SK-N-SH (cell line): Measurements from ENCODE around the gene NIT1. TPM values are rescaled to one million over a fixed set of nuclear protein-coding genes. Genes with fewer than 3 reads are reported as not detected.

Experiments used
- CTCF ChIA-PET: fragments of 300-600, 350-600 bp; formaldehyde crosslinking; extraction: SDS; loops from one replicate; lab custom pipeline; 2021; lab: Yijun Ruan, JAX
- POLR2A ChIA-PET: fragments of 350-600 bp; sonication (Branson Sonifier 250); formaldehyde crosslinking; extraction: SDS; loops from one replicate; lab custom pipeline; 2020; ENCODE audit warnings: antibody characterized with exemption, inconsistent platforms; lab: Yijun Ruan, JAX
- DNase-seq: peaks from one replicate; pipeline ENCODE4 v3.0.0; 2012
- H2AFZ ChIP-seq: fragments of 200-600 bp; sonication (generic); 2 replicates; pipeline ENCODE4 v1.8.1; 2016; ENCODE audit warnings: antibody characterized with exemption, mild to moderate bottlenecking, low read depth
- H3F3A ChIP-seq: fragments of 200-600 bp; sonication (generic); replicated peaks from 2 replicates; pipeline ENCODE3; 2016; ENCODE audit warnings: antibody characterized with exemption, mild to moderate bottlenecking; ENCODE audit not compliant: insufficient read depth
- H3K27ac ChIP-seq, 2 experiments: fragments of 200-500 bp in 1 of 2; fragments of 200-600 bp in 1 of 2; sonication (Bioruptor generic) in 1 of 2; sonication (generic), shearing (Covaris generic) in 1 of 2; 2 replicates each; pipeline versions ENCODE4 v1.5.1 to v1.6.1; 2014 to 2016; ENCODE audit warnings: low read depth in 2 of 2, inconsistent platforms in 1 of 2, low read length in 1 of 2, mild to moderate bottlenecking in 1 of 2, mixed read lengths in 1 of 2
- H3K27me3 ChIP-seq: fragments of 200-600 bp; sonication (generic), shearing (Covaris generic); 2 replicates; pipeline ENCODE4 v1.6.1; 2016; ENCODE audit warnings: mixed run types; ENCODE audit not compliant: insufficient read depth
- H3K36me3 ChIP-seq, 2 experiments: fragments of 200-500 bp in 1 of 2; fragments of 200-600 bp in 1 of 2; sonication (Bioruptor generic) in 1 of 2; sonication (generic) in 1 of 2; replicated peaks in 1 of 2; 2 replicates each; pipeline versions ENCODE3 to v1.5.1; 2014 to 2016; ENCODE audit warnings: low read length in 1 of 2, mild to moderate bottlenecking in 1 of 2; ENCODE audit not compliant: insufficient read depth in 2 of 2, control insufficient read depth in 1 of 2
- H3K4me1 ChIP-seq, 2 experiments: fragments of 200-500 bp in 1 of 2; fragments of 200-600 bp in 1 of 2; sonication (Bioruptor generic) in 1 of 2; sonication (generic), shearing (Covaris generic) in 1 of 2; 2 replicates each; pipeline versions ENCODE4 v1.5.1 to v1.6.1; 2014 to 2016; ENCODE audit warnings: low read depth in 1 of 2, low read length in 1 of 2, mixed run types in 1 of 2; ENCODE audit not compliant: insufficient read depth in 2 of 2, control insufficient read depth in 1 of 2
- H3K4me2 ChIP-seq: fragments of 200-600 bp; sonication (generic), shearing (Covaris generic); 2 replicates; pipeline ENCODE4 v1.6.1; 2017; ENCODE audit warnings: mixed run types
- H3K4me3 ChIP-seq, 2 experiments: fragments of 200-500 bp in 1 of 2; fragments of 200-600 bp in 1 of 2; sonication (Bioruptor generic) in 1 of 2; sonication (generic), shearing (Covaris generic) in 1 of 2; 2 replicates each; pipeline versions ENCODE4 v1.5.1 to v1.8.1; 2014 to 2016; ENCODE audit warnings: low read depth in 2 of 2, inconsistent platforms in 1 of 2, low read length in 1 of 2, mild to moderate bottlenecking in 1 of 2, mixed read lengths in 1 of 2, moderate library complexity in 1 of 2
- H3K79me2 ChIP-seq: fragments of 200-600 bp; sonication (generic); 2 replicates; pipeline ENCODE4 v1.8.1; 2017; ENCODE audit warnings: mild to moderate bottlenecking; ENCODE audit not compliant: insufficient read depth
- H3K9ac ChIP-seq: fragments of 200-600 bp; sonication (generic); 2 replicates; pipeline ENCODE4 v1.6.1; 2017; ENCODE audit warnings: mixed run types
- H3K9me2 ChIP-seq: fragments of 200-600 bp; sonication (generic); 2 replicates; pipeline ENCODE4 v1.6.1; 2017; ENCODE audit warnings: mixed run types
- H3K9me3 ChIP-seq: fragments of 200-600 bp; sonication (generic); 2 replicates; pipeline ENCODE4 v1.6.1; 2017; ENCODE audit warnings: mixed run types, mild to moderate bottlenecking, moderate library complexity
- H4K20me1 ChIP-seq: fragments of 200-600 bp; sonication (generic); 2 replicates; pipeline ENCODE4 v1.6.1; 2017; ENCODE audit warnings: mild to moderate bottlenecking, mixed run types; ENCODE audit not compliant: insufficient read depth
- CHD2 ChIP-seq: fragments of 150-350 bp; IDR thresholded peaks from 2 replicates; pipeline ENCODE4 v1.6.1; 2018; ENCODE audit warnings: low read length; ENCODE audit not compliant: partially characterized antibody
- CTCF ChIP-seq: fragments of 200-600 bp; sonication (generic); IDR thresholded peaks from 2 replicates; pipeline ENCODE4 v1.6.1; 2017; ENCODE audit warnings: antibody characterized with exemption, mild to moderate bottlenecking, moderate library complexity
- ELF1 ChIP-seq: IDR thresholded peaks from 2 replicates; pipeline ENCODE4 v1.4.0; 2012
- EP300 ChIP-seq, 2 experiments: IDR thresholded peaks; 2 replicates each; pipeline versions ENCODE4 v1.4.0 to v1.6.1; 2012; ENCODE audit warnings: borderline replicate concordance in 1 of 2, low read depth in 1 of 2, low read length in 1 of 2
- FOSL2 ChIP-seq: IDR thresholded peaks from 2 replicates; pipeline ENCODE4 v1.4.0; 2012; ENCODE audit warnings: low read depth, mild to moderate bottlenecking, moderate library complexity, borderline replicate concordance
- FOXM1 ChIP-seq: IDR thresholded peaks from 2 replicates; pipeline ENCODE4 v1.4.0; 2012; ENCODE audit warnings: low read depth, mild to moderate bottlenecking
- GABPA ChIP-seq: IDR thresholded peaks from 2 replicates; pipeline ENCODE4 v1.4.0; 2012; ENCODE audit warnings: low read depth, mild to moderate bottlenecking
- IRF3 ChIP-seq: fragments of 150-350 bp; IDR thresholded peaks from 2 replicates; pipeline ENCODE4 v1.6.1; 2016; ENCODE audit warnings: mild to moderate bottlenecking, low read depth, low read length
- JUND ChIP-seq: IDR thresholded peaks from 2 replicates; pipeline ENCODE4 v1.4.0; 2012
- MEF2A ChIP-seq: IDR thresholded peaks from 2 replicates; pipeline ENCODE4 v1.4.0; 2012; ENCODE audit warnings: low read depth, borderline replicate concordance
- NRF1 ChIP-seq: IDR thresholded peaks from 2 replicates; pipeline ENCODE4 v1.6.1; 2012; ENCODE audit warnings: low read depth, mild to moderate bottlenecking, low read length
- PBX3 ChIP-seq: IDR thresholded peaks from 2 replicates; pipeline ENCODE4; 2012
- RAD21 ChIP-seq: IDR thresholded peaks from 2 replicates; pipeline ENCODE4 v1.6.1; 2012; ENCODE audit warnings: mild to moderate bottlenecking, low read length
- REST ChIP-seq: IDR thresholded peaks from 2 replicates; pipeline ENCODE4 v1.6.1; 2012; ENCODE audit warnings: mild to moderate bottlenecking, low read depth, low read length, moderate library complexity
- RXRA ChIP-seq: IDR thresholded peaks from 2 replicates; pipeline ENCODE4 v1.4.0; 2012; ENCODE audit warnings: low read depth, mild to moderate bottlenecking, borderline replicate concordance
- SIN3A ChIP-seq: IDR thresholded peaks from 2 replicates; pipeline ENCODE4 v1.6.1; 2012; ENCODE audit warnings: low read depth, mild to moderate bottlenecking, low read length, moderate library complexity, borderline replicate concordance
- TAF1 ChIP-seq: IDR thresholded peaks from 2 replicates; pipeline ENCODE4 v1.6.1; 2012; ENCODE audit warnings: low read depth, mild to moderate bottlenecking, low read length, moderate library complexity, borderline replicate concordance
- TEAD4 ChIP-seq: IDR thresholded peaks from 2 replicates; pipeline ENCODE4 v1.4.0; 2012; ENCODE audit warnings: mild to moderate bottlenecking, borderline replicate concordance; ENCODE audit not compliant: insufficient read depth
- USF1 ChIP-seq: IDR thresholded peaks from 2 replicates; pipeline ENCODE4 v1.4.0; 2012; ENCODE audit warnings: low read depth, borderline replicate concordance
- YY1 ChIP-seq: IDR thresholded peaks from 2 replicates; pipeline ENCODE4 v1.4.0; 2012; ENCODE audit warnings: low read depth, mild to moderate bottlenecking
- ZBTB33 ChIP-seq: IDR thresholded peaks from 2 replicates; pipeline ENCODE4 v1.4.0; 2012; ENCODE audit warnings: low read depth, borderline replicate concordance
- WGBS: methylation state at CpG from one replicate; pipeline ENCODE4 v1.1.6; 2017; ENCODE audit warnings: low lambda C conversion rate; 5-methylcytosine and 5-hydroxymethylcytosine counted together
- polyA plus RNA-seq, 3 experiments: library from polyadenylated mRNA; depleted of rRNA; stranded (reverse); fragments of >200 nt; gene quantifications; 2 replicates each; pipeline ENCODE4 v1.2.3, GENCODE V29; 2012

The NIT1 gene
- polyA plus RNA-seq, 1 of the 3 experiments (the other 2 are of a cell fraction) = 38.7 TPM

- TF ChIP-seq ELF1 = no peak
Measured at GRCh38 chr1:161114556-161114955, 3.3 kb upstream of the NIT1 start (continued).

- Histone ChIP-seq H4K20me1 (peaks cover 45% of the 10 kb centered on the region), H3K4me2 (peak overlapping the region; percentile 92), H3K9me2 (no peaks in the 10 kb centered on the region), H3K4me1 (peaks cover 19 to 25% of the 10 kb centered on the region in 2 experiments; a peak in 3 of 4 replicates), H3K79me2 (peaks cover 93% of the 10 kb centered on the region), H3F3A (peaks cover 15% of the 10 kb centered on the region), H3K9ac (no peak overlapping the region), H3K27ac (peak overlapping the region in 1 of 2 experiments; percentile 45; a peak in 2 of 4 replicates), H3K36me3 (peaks cover 13 to 20% of the 10 kb centered on the region in 2 experiments), H2AFZ (no peak overlapping the region), H3K4me3 (no peak overlapping the region), H3K9me3 (no peaks in the 10 kb centered on the region), H3K27me3 (no peaks in the 10 kb centered on the region)
- ChIA-PET CTCF (interaction anchor here (2.2 kb wide), 1 partner anchor 18 kb away, joined by 6 read pairs; no protein-coding TSS in a partner anchor), POLR2A (no interaction called here)
- no peak for DNase-seq
- 61% methylated on average over 12 of the region's 12 CpGs for WGBS
- TF ChIP-seq FOXM1 (no peak), YY1 (no peak), CHD2 (no peak), MEF2A (no peak), NRF1 (no peak), RXRA (no peak), FOSL2 (peak; percentile 72), JUND (peak; percentile 61), TEAD4 (no peak), IRF3 (no peak), TAF1 (no peak), GABPA (no peak), ZBTB33 (no peak), CTCF (no peak), RAD21 (no peak), PBX3 (0 out of 2 replicates have a peak, but pooled peaks have one; percentile 2), SIN3A (no peak), EP300 (IDR thresholded peaks at IDR 0.05; ENCODE audit: borderline replicate concordance in 1 of 2, low read depth in 1 of 2, low read length in 1 of 2) (peak in 1 of 2 experiments; percentile 31; a peak in 1 of 4 replicates), REST (no peak), USF1 (no peak)
Measured at GRCh38 chr1:161115132-161115711, 2.7 kb upstream of the NIT1 start.
